Activated B cell treated with CpG ODN at 0.5 μM for 24 hours (primary cell): ENCODE measurements around the gene FLYWCH1. TPM values are rescaled to one million over a fixed set of nuclear protein-coding genes. Genes with fewer than 3 reads are reported as not detected.
A peak's percentile ranks its signal among the peaks of the same experiment; 100 is the strongest.

Experiments used
- ATAC-seq: fragments of 200-7000 bp; cut with Tn5 transposase; one replicate; pipeline ENCODE4 v1.10.0; 2021; ENCODE audit warnings: low read depth, mild to moderate bottlenecking, moderate library complexity
- CTCF ChIA-PET: fragments of 350-600 bp; sonication (Branson Sonifier 250); formaldehyde crosslinking; loops from one replicate; lab custom pipeline; 2021; ENCODE audit warnings: antibody characterized with exemption; lab: Charles Lee
- POLR2A ChIA-PET: fragments of 350-600 bp; sonication (Branson Sonifier 250); formaldehyde crosslinking; loops from one replicate; lab custom pipeline; 2021; ENCODE audit warnings: antibody characterized with exemption; lab: Charles Lee
- DNase-seq: peaks from one replicate; pipeline ENCODE4 v3.0.0; 2022
- H3K27ac Mint-ChIP-seq: one replicate; pipeline ENCODE4 v1.8.0; 2020; ENCODE audit warnings: mixed read lengths
- H3K27me3 Mint-ChIP-seq: one replicate; pipeline ENCODE4 v1.8.0; 2021; ENCODE audit warnings: mixed read lengths
- H3K36me3 Mint-ChIP-seq: one replicate; pipeline ENCODE4 v1.8.0; 2021; ENCODE audit warnings: low read depth, mixed read lengths
- H3K4me1 Mint-ChIP-seq: one replicate; pipeline ENCODE4 v1.8.0; 2021; ENCODE audit warnings: mixed read lengths
- H3K4me3 Mint-ChIP-seq: one replicate; pipeline ENCODE4 v1.8.0; 2020; ENCODE audit warnings: mild to moderate bottlenecking, mixed read lengths
- H3K9me3 Mint-ChIP-seq: one replicate; pipeline ENCODE4 v1.8.0; 2020; ENCODE audit warnings: mixed read lengths
- intact Hi-C: fragments of 100-400 bp; cut with micrococcal nuclease; formaldehyde crosslinking; loops from one replicate; pipeline ENCODE4 v1.15.1; 2024
- total RNA-seq: library from RNA; stranded (reverse); gene quantifications from 2 replicates; pipeline ENCODE4 v1.2.3, GENCODE V29; 2022
- TF ChIP-seq, protein P1 (sequence below): fragments of 200-600 bp; IDR thresholded peaks from one replicate; pipeline ENCODE4 v1.8.0; 2022; ENCODE audit warnings: antibody characterized with exemption, mild to moderate bottlenecking

FLYWCH1 gene
- total RNA-seq, 1 donor from 2014 or later = 59.9 TPM

- Mint-ChIP-seq H3K36me3 (peaks cover 28% of the 10 kb centered on the region), H3K9me3 (no peaks in the 10 kb centered on the region), H3K27me3 (no peaks in the 10 kb centered on the region), H3K4me1 (peaks cover 24% of the 10 kb centered on the region), H3K27ac (no peak overlapping the region), H3K4me3 (no peak overlapping the region)
- intact Hi-C loops = loop anchor here (10.0 kb wide), 1 partner anchor 161 kb away; the partner anchor contains the start of gene SRRM2
- ATAC-seq = no peak
- ChIA-PET CTCF (no interaction called here), POLR2A (interaction anchor here (1.3 kb wide), 1 partner anchor 10 kb away, joined by 4 read pairs; no protein-coding TSS in a partner anchor)
- DNase-seq = no peak
- TF ChIP-seq, protein P1, sequence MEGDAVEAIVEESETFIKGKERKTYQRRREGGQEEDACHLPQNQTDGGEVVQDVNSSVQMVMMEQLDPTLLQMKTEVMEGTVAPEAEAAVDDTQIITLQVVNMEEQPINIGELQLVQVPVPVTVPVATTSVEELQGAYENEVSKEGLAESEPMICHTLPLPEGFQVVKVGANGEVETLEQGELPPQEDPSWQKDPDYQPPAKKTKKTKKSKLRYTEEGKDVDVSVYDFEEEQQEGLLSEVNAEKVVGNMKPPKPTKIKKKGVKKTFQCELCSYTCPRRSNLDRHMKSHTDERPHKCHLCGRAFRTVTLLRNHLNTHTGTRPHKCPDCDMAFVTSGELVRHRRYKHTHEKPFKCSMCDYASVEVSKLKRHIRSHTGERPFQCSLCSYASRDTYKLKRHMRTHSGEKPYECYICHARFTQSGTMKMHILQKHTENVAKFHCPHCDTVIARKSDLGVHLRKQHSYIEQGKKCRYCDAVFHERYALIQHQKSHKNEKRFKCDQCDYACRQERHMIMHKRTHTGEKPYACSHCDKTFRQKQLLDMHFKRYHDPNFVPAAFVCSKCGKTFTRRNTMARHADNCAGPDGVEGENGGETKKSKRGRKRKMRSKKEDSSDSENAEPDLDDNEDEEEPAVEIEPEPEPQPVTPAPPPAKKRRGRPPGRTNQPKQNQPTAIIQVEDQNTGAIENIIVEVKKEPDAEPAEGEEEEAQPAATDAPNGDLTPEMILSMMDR = no peak
These were observed 3.6 kb downstream of the FLYWCH1 start for GRCh38 chr16:2915196-2915929.

GRCh38 chr16:2919511-2920255, 8.0 kb downstream of the FLYWCH1 start:
- DNase-seq (no peak), ATAC-seq (peak; percentile 80)
- no peak overlapping the region for H3K4me3 Mint-ChIP-seq
- POLR2A ChIA-PET = interaction anchor here (0.7 kb wide), 1 partner anchor 270 kb away, joined by 4 read pairs; no protein-coding TSS in a partner anchor
- peaks cover 4% of the 10 kb centered on the region for H3K4me1 Mint-ChIP-seq
- H3K9me3 Mint-ChIP-seq = no peaks in the 10 kb centered on the region
- intact Hi-C loops = loop anchor here (1.0 to 10.0 kb wide), 4 partner anchors 15 to 165 kb away; partner anchors contain the start of gene SRRM2
- TF ChIP-seq, protein P1 = peak; percentile 89
- H3K27me3 Mint-ChIP-seq = no peaks in the 10 kb centered on the region
- CTCF ChIA-PET = interaction anchor here (0.7 to 2.6 kb wide), 12 partner anchors 8 to 98 kb away, joined by 3 to 12 read pairs (median 4); partner anchors contain the start of genes FLYWCH1 and FLYWCH2
- no peak overlapping the region for H3K27ac Mint-ChIP-seq
- peaks cover 34% of the 10 kb centered on the region for H3K36me3 Mint-ChIP-seq

- no peak overlapping the region for H3K27ac Mint-ChIP-seq
- H3K4me3 Mint-ChIP-seq = no peak overlapping the region
- DNase-seq (no peak), ATAC-seq (no peak)
- no peaks in the 10 kb centered on the region for H3K9me3 Mint-ChIP-seq
- CTCF ChIA-PET = interaction anchor here (1.1 kb wide), 1 partner anchor 48 kb away, joined by 4 read pairs; no protein-coding TSS in a partner anchor
- no peaks in the 10 kb centered on the region for H3K27me3 Mint-ChIP-seq
- intact Hi-C loops = no loop called here
- POLR2A ChIA-PET = no interaction called here
- TF ChIP-seq, protein P1 = no peak
- H3K36me3 Mint-ChIP-seq = peaks cover 19% of the 10 kb centered on the region
- H3K4me1 Mint-ChIP-seq = peaks cover 14% of the 10 kb centered on the region
These were observed 11.8 kb downstream of the FLYWCH1 start for GRCh38 chr16:2923481-2923880.

- Mint-ChIP-seq H3K9me3 (no peaks in the 10 kb centered on the region), H3K27me3 (no peaks in the 10 kb centered on the region), H3K4me3 (no peak overlapping the region), H3K27ac (no peak overlapping the region), H3K36me3 (peaks cover 11% of the 10 kb centered on the region), H3K4me1 (peaks cover 10% of the 10 kb centered on the region)
- intact Hi-C loops = loop anchor here (5.0 kb wide), 1 partner anchor 37 kb away; the partner anchor contains the start of gene KREMEN2
- TF ChIP-seq, protein P1 = no peak
- no peak for DNase-seq
- POLR2A ChIA-PET = no interaction called here
- CTCF ChIA-PET = no interaction called here
- no peak for ATAC-seq
These were observed 13.4 kb downstream of the FLYWCH1 start for GRCh38 chr16:2924901-2925755.
